HCT116 (cell line): ENCODE results near the gene FAM3B.

Experiments used
- CEBPB ChIP-seq: IDR thresholded peaks from 2 replicates; pipeline ENCODE4 v1.6.1; 2012; ENCODE audit warnings: low read depth
- EZH2phosphoT487 ChIP-seq: fragments of 200-600 bp; IDR thresholded peaks from 2 replicates; pipeline ENCODE4 v1.6.1; 2018; ENCODE audit warnings: antibody characterized with exemption, borderline replicate concordance
- POLR2A ChIP-seq: IDR thresholded peaks from 2 replicates; pipeline ENCODE4 v1.7.0; 2011; ENCODE audit warnings: borderline replicate concordance; ENCODE audit not compliant: insufficient read depth, insufficient read length; ENCODE audit errors: extremely low read depth
- POLR2AphosphoS5 ChIP-seq: IDR thresholded peaks from 2 replicates; pipeline ENCODE4 v1.6.1; 2011; ENCODE audit warnings: mild to moderate bottlenecking, low read depth, low read length, moderate library complexity
- TF ChIP-seq, protein P1 (sequence below), 3 experiments: fragments of 200-600 bp in 1 of 3; sonication (generic) in 1 of 3; IDR thresholded peaks in 2 of 3; conservative IDR thresholded peaks in 1 of 3; 2 replicates each; pipeline ENCODE4 v1.5.1; 2012 to 2017; ENCODE audit warnings: low read depth in 2 of 3, low read length in 2 of 3, antibody characterized with exemption in 1 of 3, borderline replicate concordance in 1 of 3, control low read depth in 1 of 3, mild to moderate bottlenecking in 1 of 3, mixed read lengths in 1 of 3, mixed run types in 1 of 3, moderate library complexity in 1 of 3; ENCODE audit not compliant: insufficient read depth in 1 of 3
- TF ChIP-seq, protein P2 (sequence below): IDR thresholded peaks from 2 replicates; pipeline ENCODE4 v1.6.1; 2012
- TF ChIP-seq, protein P3 (sequence below): IDR thresholded peaks from 2 replicates; pipeline ENCODE4 v1.6.1; 2012; ENCODE audit warnings: low read depth

DNA sequence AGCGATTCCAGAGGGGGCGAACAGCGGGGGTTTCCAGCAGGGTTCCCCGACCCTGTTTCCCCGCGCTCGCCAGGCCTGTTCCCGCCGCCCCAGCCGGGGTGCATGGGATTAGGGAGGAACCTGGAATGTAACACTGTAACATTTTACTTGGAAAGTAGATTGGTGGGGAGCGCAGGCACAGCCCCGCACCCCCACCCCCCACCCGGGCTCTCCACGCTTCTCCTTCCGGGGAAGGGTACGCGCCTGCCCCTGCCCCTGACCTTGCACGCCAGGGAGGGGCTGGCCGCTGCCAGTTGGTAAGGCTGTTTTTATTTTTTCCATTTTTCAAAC, 427 bp downstream of the FAM3B start:
- TF ChIP-seq, protein P1, sequence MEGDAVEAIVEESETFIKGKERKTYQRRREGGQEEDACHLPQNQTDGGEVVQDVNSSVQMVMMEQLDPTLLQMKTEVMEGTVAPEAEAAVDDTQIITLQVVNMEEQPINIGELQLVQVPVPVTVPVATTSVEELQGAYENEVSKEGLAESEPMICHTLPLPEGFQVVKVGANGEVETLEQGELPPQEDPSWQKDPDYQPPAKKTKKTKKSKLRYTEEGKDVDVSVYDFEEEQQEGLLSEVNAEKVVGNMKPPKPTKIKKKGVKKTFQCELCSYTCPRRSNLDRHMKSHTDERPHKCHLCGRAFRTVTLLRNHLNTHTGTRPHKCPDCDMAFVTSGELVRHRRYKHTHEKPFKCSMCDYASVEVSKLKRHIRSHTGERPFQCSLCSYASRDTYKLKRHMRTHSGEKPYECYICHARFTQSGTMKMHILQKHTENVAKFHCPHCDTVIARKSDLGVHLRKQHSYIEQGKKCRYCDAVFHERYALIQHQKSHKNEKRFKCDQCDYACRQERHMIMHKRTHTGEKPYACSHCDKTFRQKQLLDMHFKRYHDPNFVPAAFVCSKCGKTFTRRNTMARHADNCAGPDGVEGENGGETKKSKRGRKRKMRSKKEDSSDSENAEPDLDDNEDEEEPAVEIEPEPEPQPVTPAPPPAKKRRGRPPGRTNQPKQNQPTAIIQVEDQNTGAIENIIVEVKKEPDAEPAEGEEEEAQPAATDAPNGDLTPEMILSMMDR (IDR thresholded peaks at IDR 0.05 in 2 of 3, conservative IDR thresholded peaks at IDR 0.05 in 1 of 3; ENCODE audit: borderline replicate concordance in 1 of 3, insufficient read depth in 1 of 3, low read depth in 2 of 3, low read length in 2 of 3) = no peak
- no peak for TF ChIP-seq POLR2AphosphoS5
- TF ChIP-seq, protein P2, sequence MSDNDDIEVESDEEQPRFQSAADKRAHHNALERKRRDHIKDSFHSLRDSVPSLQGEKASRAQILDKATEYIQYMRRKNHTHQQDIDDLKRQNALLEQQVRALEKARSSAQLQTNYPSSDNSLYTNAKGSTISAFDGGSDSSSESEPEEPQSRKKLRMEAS = no peak
- no peak for TF ChIP-seq EZH2phosphoT487
- TF ChIP-seq, protein P3, sequence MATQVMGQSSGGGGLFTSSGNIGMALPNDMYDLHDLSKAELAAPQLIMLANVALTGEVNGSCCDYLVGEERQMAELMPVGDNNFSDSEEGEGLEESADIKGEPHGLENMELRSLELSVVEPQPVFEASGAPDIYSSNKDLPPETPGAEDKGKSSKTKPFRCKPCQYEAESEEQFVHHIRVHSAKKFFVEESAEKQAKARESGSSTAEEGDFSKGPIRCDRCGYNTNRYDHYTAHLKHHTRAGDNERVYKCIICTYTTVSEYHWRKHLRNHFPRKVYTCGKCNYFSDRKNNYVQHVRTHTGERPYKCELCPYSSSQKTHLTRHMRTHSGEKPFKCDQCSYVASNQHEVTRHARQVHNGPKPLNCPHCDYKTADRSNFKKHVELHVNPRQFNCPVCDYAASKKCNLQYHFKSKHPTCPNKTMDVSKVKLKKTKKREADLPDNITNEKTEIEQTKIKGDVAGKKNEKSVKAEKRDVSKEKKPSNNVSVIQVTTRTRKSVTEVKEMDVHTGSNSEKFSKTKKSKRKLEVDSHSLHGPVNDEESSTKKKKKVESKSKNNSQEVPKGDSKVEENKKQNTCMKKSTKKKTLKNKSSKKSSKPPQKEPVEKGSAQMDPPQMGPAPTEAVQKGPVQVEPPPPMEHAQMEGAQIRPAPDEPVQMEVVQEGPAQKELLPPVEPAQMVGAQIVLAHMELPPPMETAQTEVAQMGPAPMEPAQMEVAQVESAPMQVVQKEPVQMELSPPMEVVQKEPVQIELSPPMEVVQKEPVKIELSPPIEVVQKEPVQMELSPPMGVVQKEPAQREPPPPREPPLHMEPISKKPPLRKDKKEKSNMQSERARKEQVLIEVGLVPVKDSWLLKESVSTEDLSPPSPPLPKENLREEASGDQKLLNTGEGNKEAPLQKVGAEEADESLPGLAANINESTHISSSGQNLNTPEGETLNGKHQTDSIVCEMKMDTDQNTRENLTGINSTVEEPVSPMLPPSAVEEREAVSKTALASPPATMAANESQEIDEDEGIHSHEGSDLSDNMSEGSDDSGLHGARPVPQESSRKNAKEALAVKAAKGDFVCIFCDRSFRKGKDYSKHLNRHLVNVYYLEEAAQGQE = no peak
- no peak for TF ChIP-seq POLR2A
- no peak for TF ChIP-seq CEBPB
